A673 (cell line): Measurements from ENCODE around the gene RABGAP1L. TPM values are rescaled to one million over a fixed set of nuclear protein-coding genes. Genes with fewer than 3 reads are reported as not detected.

Experiments
- BruUV-seq: library from RNA; stranded (reverse); fragments of 400-500 nt; replicated peaks from 2 replicates; lab custom pipeline; 2021; lab: Mats Ljungman, UMichigan
- CTCF ChIA-PET: fragments of 300-600 bp; sonication (Branson Sonifier 250); formaldehyde crosslinking; loops from one replicate; lab custom pipeline; 2022; ENCODE audit warnings: antibody characterized with exemption; lab: Charles Lee
- POLR2A ChIA-PET: fragments of 300-600 bp; sonication (Branson Sonifier 250); formaldehyde crosslinking; loops from one replicate; lab custom pipeline; 2022; ENCODE audit warnings: antibody characterized with exemption; ENCODE audit not compliant: low non-redundant PET; lab: Charles Lee
- DNase-seq: peaks from one replicate; pipeline ENCODE4 v3.0.0-alpha.2; 2015; ENCODE audit warnings: low spot score
- H3K27ac ChIP-seq: fragments of 200-600 bp; sonication (generic); 2 replicates; pipeline ENCODE4 v1.5.1; 2016; ENCODE audit warnings: mixed run types, low read depth, mild to moderate bottlenecking, mixed read lengths, antibody characterized with exemption, low read length; ENCODE audit not compliant: poor library complexity, severe bottlenecking
- H3K27me3 ChIP-seq: fragments of 200-600 bp; sonication (generic); replicated peaks from 2 replicates; pipeline ENCODE4 v1.6.1; 2017; ENCODE audit warnings: mixed run types, low read depth, mild to moderate bottlenecking, mixed read lengths, antibody characterized with exemption, low read length; ENCODE audit not compliant: insufficient read depth, poor library complexity
- H3K36me3 ChIP-seq: fragments of 200-600 bp; sonication (generic); 2 replicates; pipeline ENCODE4 v1.6.1; 2016; ENCODE audit warnings: mixed run types, mild to moderate bottlenecking, mixed read lengths, antibody characterized with exemption, low read length; ENCODE audit not compliant: insufficient read depth, poor library complexity, severe bottlenecking
- H3K4me1 ChIP-seq: fragments of 200-600 bp; sonication (generic); 2 replicates; pipeline ENCODE4 v1.6.1; 2017; ENCODE audit warnings: mixed run types, mild to moderate bottlenecking, mixed read lengths, antibody characterized with exemption, low read length; ENCODE audit not compliant: insufficient read depth, poor library complexity, severe bottlenecking
- H3K4me3 ChIP-seq: fragments of 200-600 bp; sonication (generic); 2 replicates; pipeline ENCODE4 v1.5.1; 2016; ENCODE audit warnings: low read depth, mixed run types, mild to moderate bottlenecking, mixed read lengths, low read length; ENCODE audit not compliant: poor library complexity, severe bottlenecking
- H3K9me3 ChIP-seq: fragments of 200-600 bp; sonication (generic); 2 replicates; pipeline ENCODE4 v1.6.1; 2016; ENCODE audit warnings: mixed run types, low read depth, mild to moderate bottlenecking, mixed read lengths, antibody characterized with exemption, low read length; ENCODE audit not compliant: poor library complexity, severe bottlenecking
- EZH2 ChIP-seq: fragments of 200-600 bp; sonication (generic); IDR thresholded peaks from 2 replicates; pipeline ENCODE4 v1.6.1; 2017; ENCODE audit warnings: borderline replicate concordance, low read depth, mild to moderate bottlenecking, mixed read lengths, antibody characterized with exemption, low read length; ENCODE audit not compliant: poor library complexity, severe bottlenecking
- intact Hi-C: fragments of 100-400 bp; cut with micrococcal nuclease; formaldehyde crosslinking; loops from one replicate; pipeline ENCODE4 v1.10.0; 2022; ENCODE audit not compliant: unreplicated experiment
- total RNA-seq: library from RNA; stranded (reverse); gene quantifications from 2 replicates; pipeline ENCODE4 v1.2.3, GENCODE V29; 2021
- TF ChIP-seq, protein P1 (sequence below): fragments of 300-800, 200-600 bp; sonication (generic); conservative IDR thresholded peaks from 2 replicates; pipeline ENCODE4 v1.5.1; 2017; ENCODE audit warnings: low read depth, mild to moderate bottlenecking, antibody characterized with exemption, low read length, moderate library complexity, mixed read lengths

The RABGAP1L gene
- total RNA-seq, 1 experiment from 2014 or later, result 19.3 TPM

DNA sequence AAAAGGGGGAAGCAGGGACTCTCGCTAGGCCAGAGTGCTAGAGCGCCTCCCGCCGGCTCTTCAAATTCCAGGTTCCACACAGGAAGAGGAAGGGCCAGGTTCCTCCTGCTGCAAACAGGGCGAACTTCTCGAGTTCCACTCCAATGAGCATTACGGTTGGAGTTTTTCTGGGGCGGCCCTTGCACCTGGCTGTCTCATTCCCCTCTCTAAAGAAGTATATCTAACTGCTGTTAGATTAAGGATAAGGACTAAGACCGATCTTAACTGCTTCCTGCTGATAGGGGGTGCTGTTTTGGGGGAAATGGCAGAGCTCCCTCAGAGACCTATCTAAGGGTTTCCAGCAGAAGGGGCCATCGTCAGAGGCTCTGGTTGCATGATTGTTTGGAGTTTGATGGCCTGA lies 138.0 kb downstream of the RABGAP1L start:
- CTCF ChIA-PET, result no interaction called here
- no peak overlapping the region for H3K4me3 ChIP-seq
- H3K4me1 ChIP-seq, result peaks cover 3% of the 10 kb centered on the region
- POLR2A ChIA-PET, result no interaction called here
- BruUV-seq, result no TSS peak
- no peak overlapping the region for H3K27ac ChIP-seq
- no peaks in the 10 kb centered on the region for H3K36me3 ChIP-seq
- no peaks in the 10 kb centered on the region for H3K27me3 ChIP-seq
- intact Hi-C loops, result no loop called here
- no peaks in the 10 kb centered on the region for H3K9me3 ChIP-seq
- TF ChIP-seq, protein P1, sequence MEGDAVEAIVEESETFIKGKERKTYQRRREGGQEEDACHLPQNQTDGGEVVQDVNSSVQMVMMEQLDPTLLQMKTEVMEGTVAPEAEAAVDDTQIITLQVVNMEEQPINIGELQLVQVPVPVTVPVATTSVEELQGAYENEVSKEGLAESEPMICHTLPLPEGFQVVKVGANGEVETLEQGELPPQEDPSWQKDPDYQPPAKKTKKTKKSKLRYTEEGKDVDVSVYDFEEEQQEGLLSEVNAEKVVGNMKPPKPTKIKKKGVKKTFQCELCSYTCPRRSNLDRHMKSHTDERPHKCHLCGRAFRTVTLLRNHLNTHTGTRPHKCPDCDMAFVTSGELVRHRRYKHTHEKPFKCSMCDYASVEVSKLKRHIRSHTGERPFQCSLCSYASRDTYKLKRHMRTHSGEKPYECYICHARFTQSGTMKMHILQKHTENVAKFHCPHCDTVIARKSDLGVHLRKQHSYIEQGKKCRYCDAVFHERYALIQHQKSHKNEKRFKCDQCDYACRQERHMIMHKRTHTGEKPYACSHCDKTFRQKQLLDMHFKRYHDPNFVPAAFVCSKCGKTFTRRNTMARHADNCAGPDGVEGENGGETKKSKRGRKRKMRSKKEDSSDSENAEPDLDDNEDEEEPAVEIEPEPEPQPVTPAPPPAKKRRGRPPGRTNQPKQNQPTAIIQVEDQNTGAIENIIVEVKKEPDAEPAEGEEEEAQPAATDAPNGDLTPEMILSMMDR, result peak; percentile 44; the same call in 1 of the 2 replicates
- no peak for TF ChIP-seq EZH2
- DNase-seq, result peak; percentile 5

DNA sequence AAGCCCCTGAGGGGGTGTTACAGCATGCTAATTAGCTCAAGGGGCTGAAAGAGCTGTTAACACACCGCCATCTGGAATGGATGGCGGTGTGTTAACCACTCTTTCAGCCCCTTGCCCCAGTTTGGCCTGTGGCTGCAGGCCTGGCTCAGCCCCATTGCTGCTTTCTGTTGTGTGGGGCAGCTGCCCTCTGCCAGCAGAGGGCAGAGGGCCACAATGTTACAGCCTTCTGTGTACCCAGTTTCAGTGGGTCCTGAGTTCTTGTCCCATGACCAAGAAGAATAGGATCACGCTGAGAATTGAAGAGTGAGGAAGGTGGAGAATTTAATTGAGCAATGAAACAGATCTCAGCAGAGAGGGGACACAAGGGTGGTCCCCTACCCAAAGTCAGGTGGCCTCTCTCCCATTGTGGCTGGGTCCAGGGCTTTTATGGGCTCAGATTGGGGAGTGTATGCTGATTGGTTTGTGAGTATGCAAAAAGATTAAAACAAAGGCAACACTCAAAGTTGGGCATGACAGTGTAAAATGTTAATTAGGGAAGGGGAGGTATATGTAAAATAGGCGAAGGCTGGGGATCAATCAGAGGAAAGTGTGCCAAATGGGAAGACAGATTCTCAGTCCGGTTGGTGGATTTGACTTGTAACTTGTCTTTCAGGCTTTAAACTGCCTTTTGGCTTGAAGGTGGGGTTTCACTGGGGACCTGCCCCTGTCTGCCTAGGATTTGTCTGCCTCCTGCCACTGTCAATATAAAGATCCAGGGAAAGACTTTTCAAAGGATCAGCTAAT lies 142.2 kb downstream of the RABGAP1L start:
- H3K4me1 ChIP-seq, result no peaks in the 10 kb centered on the region
- no peak overlapping the region for H3K4me3 ChIP-seq
- no peaks in the 10 kb centered on the region for H3K36me3 ChIP-seq
- ChIA-PET CTCF (no interaction called here), POLR2A (no interaction called here)
- no peak for DNase-seq
- intact Hi-C loops, result no loop called here
- TF ChIP-seq EZH2, result no peak
- TF ChIP-seq, protein P1, result no peak
- no peaks in the 10 kb centered on the region for H3K9me3 ChIP-seq
- BruUV-seq, result no TSS peak
- no peak overlapping the region for H3K27ac ChIP-seq
- H3K27me3 ChIP-seq, result no peaks in the 10 kb centered on the region

DNA sequence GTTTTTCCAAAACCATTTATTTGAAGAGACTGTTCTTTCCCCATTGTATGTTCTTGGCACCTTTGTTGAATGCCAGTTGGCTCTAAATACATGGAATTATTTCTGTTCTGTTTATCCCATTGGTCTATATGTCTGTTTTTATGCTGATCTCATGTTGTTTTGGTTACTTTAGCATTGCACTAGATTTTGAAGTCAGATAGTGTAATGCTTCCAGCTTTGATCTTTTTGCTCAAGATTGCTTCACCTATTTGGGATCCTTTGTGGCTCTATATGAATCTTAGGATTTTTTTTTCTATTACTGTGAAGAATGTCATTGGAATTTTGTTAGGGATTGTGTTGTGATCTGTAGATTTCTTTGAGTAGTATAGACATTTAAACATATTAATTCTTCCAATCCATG lies 149.3 kb downstream of the RABGAP1L start:
- Histone ChIP-seq H3K4me1 (no peaks in the 10 kb centered on the region), H3K4me3 (no peak overlapping the region), H3K27me3 (no peaks in the 10 kb centered on the region), H3K36me3 (no peaks in the 10 kb centered on the region), H3K27ac (no peak overlapping the region), H3K9me3 (no peaks in the 10 kb centered on the region)
- ChIA-PET POLR2A (no interaction called here), CTCF (no interaction called here)
- no TSS peak for BruUV-seq
- intact Hi-C loops, result no loop called here
- TF ChIP-seq EZH2, result no peak
- TF ChIP-seq, protein P1, result no peak
- no peak for DNase-seq
